ENCODE measurements around the gene SPACA4.
A peak's percentile ranks its signal among the peaks of the same experiment; 100 is the strongest.

SPACA4 gene

GRCh38 chr19:48598996-48599700, 7.4 kb upstream of the SPACA4 start:
- no peak for DNase-seq

- DNase-seq = no peak
These were observed 5.7 kb upstream of the SPACA4 start for GRCh38 chr19:48600679-48601417.

GRCh38 chr19:48603001-48603400, 3.5 kb upstream of the SPACA4 start:
- no peak for DNase-seq

- no peak for DNase-seq
These were observed 3.1 kb upstream of the SPACA4 start for GRCh38 chr19:48603449-48603848.

GRCh38 chr19:48603850-48604249, 2.7 kb upstream of the SPACA4 start:
- DNase-seq = no peak

- DNase-seq = no peak
These were observed 815 bp downstream of the SPACA4 start for GRCh38 chr19:48607359-48607755.

- DNase-seq = peak in 1 of 2 donors; percentile 43
These were observed 2.3 kb downstream of the SPACA4 start for GRCh38 chr19:48608798-48609263.

GRCh38 chr19:48609571-48610108, 3.1 kb downstream of the SPACA4 start:
- no peak for DNase-seq

GRCh38 chr19:48611872-48612271, 5.3 kb downstream of the SPACA4 start:
- DNase-seq = no peak

- no peak for DNase-seq
These were observed 6.7 kb downstream of the SPACA4 start for GRCh38 chr19:48613024-48613851.

GRCh38 chr19:48613852-48614435, 7.4 kb downstream of the SPACA4 start:
- no peak for DNase-seq

GRCh38 chr19:48614436-48615230, 8.1 kb downstream of the SPACA4 start, which contains the start of gene FAM83E:
Gene FAM83E, minus strand, starts transcription at chr19:48615076. Its CDS starts 1,704 bp downstream, at chr19:48613372.
- DNase-seq = no peak

- DNase-seq = no peak
These were observed 8.9 kb downstream of the SPACA4 start for GRCh38 chr19:48615231-48616040.

- no peak for DNase-seq
These were observed 9.5 kb downstream of the SPACA4 start for GRCh38 chr19:48616041-48616436.

- no peak for DNase-seq
These were observed 10.0 kb downstream of the SPACA4 start for GRCh38 chr19:48616491-48617056.

- no peak for DNase-seq
These were observed 10.8 kb downstream of the SPACA4 start for GRCh38 chr19:48617146-48617937.

- no peak for DNase-seq
These were observed 11.9 kb downstream of the SPACA4 start for GRCh38 chr19:48618278-48618915.

GRCh38 chr19:48618916-48619691, 12.6 kb downstream of the SPACA4 start, which contains the start of the genes RPL18 and SPHK2:
Gene RPL18, minus strand, starts transcription at chr19:48619178. Its CDS starts 35 bp downstream, at chr19:48619143.
Gene SPHK2, plus strand, starts transcription at chr19:48619506. Its CDS starts 1,009 bp downstream, at chr19:48620515.
- peak; percentile 92 to 94 for DNase-seq
